ENCODE results near the gene RHOA.
"Not testable (repeated sequence)": the region's sequence is repeated elsewhere in the genome, so short reads cannot be mapped to it uniquely, and the experiment has no call there.

RHOA gene

DNA sequence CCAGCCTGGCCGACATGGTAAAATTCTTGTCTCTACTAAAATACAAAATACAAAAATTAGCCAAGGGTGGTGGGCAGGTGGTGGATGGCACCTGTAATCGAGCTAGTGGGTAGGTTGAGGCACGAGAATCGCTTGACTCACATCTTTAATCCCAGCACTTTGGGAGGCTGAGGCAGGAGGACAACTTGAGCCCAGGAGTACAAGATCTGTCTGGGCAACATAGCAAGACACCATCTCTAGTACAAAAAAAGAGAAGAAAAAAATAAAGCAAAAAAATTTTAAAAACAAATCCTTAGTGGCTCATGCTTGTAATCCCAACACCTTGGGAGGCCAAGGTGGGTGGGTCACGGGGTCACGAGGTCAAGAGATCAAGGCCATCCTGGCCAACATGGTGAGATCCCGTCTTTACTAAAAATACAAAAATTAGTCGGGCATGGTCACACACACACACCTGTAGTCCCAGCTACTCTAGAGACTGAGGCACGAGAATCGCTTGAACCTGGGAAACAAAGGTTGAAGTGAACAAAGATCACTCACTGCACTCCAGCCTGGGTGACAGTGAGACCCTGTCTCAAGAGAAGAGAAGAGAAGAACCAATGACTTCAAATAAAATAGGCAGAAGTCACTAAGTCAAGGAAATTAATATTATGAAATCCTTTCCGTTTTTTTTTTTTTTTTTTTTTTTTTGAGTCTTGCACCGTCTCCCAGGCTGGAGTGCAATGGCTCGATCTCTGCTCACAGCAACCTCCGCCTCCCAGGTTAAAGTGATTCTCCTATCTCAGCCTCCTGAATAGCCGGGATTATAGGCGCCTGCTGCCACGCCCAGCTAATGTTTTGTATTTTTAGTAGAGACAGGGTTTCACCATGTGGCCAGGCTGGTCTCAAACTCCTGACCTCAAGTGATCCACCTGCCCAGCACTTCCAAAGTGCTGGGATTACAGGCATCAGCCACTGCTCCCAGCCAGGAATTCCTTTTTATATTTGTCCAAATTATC, 4.9 kb downstream of the RHOA start:
- DNase-seq (ENCODE audit: low read depth in 1 of 2, low spot score in 1 of 2): no peak
- in situ Hi-C loops (cut with HindIII; ENCODE audit: low pct_unique_long_range_greater_than_20kb, low sequenced_read_pairs): no loop called here
- no peak for TF ChIP-seq JUND (IDR thresholded peaks at IDR 0.05; ENCODE audit: low read depth)

DNA sequence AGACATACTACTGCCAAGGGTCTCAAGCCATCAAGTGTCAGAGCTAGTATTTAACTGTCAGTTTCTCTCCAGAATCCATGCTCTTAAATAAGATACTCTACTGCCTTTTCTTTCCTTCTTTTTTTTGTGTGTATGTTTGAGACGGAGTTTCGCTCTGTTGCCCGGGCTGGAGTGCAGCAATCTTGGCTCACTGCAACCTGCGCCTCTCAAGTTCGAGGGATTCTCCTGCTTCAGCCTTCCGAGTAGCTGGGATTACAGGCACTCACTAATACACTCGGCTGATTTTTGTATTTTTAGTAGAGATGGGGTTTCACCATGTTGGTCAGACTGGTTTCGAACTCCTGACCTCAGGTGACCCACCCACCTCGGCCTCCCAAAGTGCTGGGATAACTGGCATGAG, 6.2 kb downstream of the RHOA start:
- DNase-seq (ENCODE audit: low read depth in 1 of 2, low spot score in 1 of 2); in situ Hi-C loops (cut with HindIII; ENCODE audit: low pct_unique_long_range_greater_than_20kb, low sequenced_read_pairs): not testable (repeated sequence)

DNA sequence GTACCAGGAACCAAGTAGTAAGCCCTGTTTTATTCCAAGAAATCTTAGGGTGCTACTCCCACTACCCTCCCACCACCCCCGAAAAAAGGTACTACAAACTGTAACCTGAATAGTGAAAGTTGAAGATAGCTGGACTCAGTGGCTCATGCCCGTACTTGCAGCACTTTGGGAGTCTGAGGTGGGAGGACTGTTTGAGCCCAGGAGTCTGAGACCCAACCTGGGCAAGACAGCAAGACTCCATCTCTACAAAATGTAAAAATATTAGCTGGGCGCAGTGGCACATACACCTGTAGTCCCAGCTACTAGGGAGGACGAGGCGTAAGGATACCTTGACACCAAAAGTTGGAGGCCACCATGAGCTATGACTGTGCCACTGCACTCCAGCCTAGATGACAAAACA, 7.9 kb downstream of the RHOA start:
- TF ChIP-seq JUND (IDR thresholded peaks at IDR 0.05; ENCODE audit: low read depth): no peak
- no peak for DNase-seq (ENCODE audit: low read depth in 1 of 2, low spot score in 1 of 2)
- in situ Hi-C loops (cut with HindIII; ENCODE audit: low pct_unique_long_range_greater_than_20kb, low sequenced_read_pairs): no loop called here

DNA sequence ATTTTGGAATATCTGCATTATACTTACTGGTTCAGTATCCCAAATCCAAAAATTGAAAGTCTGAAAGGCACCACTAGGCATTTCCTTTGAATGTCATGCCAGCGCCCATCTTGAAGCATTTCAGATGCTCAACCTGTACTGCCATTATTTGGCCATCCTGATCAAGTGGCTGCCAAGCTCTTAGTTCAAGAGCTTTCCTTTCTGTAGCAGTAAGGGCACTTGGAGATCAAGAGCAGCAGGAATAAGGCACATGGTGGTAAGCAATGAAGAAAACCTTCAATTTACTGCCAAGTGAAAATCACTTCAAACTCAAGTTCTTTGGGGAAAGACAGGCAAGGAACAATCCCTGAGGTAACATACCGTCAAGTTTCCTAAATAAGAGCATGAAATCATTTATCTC, 10.0 kb downstream of the RHOA start:
- no peak for TF ChIP-seq JUND (IDR thresholded peaks at IDR 0.05; ENCODE audit: low read depth)
- in situ Hi-C loops (cut with HindIII; ENCODE audit: low pct_unique_long_range_greater_than_20kb, low sequenced_read_pairs): no loop called here

DNA sequence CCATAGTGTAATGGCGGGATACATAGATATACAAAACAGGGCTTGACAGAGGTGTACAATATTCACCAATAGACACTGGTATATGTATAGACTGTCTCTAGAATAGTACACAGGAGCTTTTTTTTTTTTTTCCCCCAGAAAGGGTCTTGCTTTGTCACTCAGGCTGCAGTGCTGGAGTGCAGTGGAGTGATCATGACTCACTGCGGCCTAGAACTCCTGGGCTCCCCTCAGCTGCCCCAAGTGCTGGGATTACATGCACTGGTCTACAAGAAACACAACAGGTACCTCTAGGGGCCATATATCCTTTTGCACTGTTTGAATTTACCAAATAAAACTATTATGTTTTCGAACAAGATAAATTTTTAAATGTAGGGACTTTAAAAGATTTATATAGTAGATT, 12.3 kb downstream of the RHOA start:
- no peak for DNase-seq (ENCODE audit: low read depth in 1 of 2, low spot score in 1 of 2)
- no peak for TF ChIP-seq JUND (IDR thresholded peaks at IDR 0.05; ENCODE audit: low read depth)
- in situ Hi-C loops (cut with HindIII; ENCODE audit: low pct_unique_long_range_greater_than_20kb, low sequenced_read_pairs): no loop called here

More for the DNA sequence above, 10.0 kb downstream of the RHOA start:
- DNase-seq (ENCODE audit: low read depth in 1 of 2, low spot score in 1 of 2): no peak

DNA sequence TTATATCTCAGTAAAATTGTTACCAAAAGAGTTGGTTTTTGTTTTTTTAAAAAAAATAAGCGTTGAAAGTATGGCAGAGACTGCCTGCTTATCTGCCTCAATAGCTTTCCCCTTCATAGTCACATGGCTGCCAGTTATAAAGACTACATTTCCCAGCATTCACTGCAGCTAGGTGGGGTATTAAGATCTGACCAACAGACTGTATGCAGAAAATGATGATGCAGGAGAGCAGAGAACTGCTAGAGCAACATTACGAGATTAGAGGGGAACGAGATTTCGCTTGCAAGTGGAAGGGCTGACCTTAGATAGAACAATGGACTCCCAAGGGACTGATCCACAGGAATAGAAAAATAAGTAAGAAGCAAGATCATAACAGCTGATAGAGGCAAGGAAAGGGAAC, 14.3 kb downstream of the RHOA start:
- in situ Hi-C loops (cut with HindIII; ENCODE audit: low pct_unique_long_range_greater_than_20kb, low sequenced_read_pairs): no loop called here
- no peak for TF ChIP-seq JUND (IDR thresholded peaks at IDR 0.05; ENCODE audit: low read depth)
- peak in 1 of 2 experiments; percentile 11 for DNase-seq (ENCODE audit: low read depth in 1 of 2, low spot score in 1 of 2)

DNA sequence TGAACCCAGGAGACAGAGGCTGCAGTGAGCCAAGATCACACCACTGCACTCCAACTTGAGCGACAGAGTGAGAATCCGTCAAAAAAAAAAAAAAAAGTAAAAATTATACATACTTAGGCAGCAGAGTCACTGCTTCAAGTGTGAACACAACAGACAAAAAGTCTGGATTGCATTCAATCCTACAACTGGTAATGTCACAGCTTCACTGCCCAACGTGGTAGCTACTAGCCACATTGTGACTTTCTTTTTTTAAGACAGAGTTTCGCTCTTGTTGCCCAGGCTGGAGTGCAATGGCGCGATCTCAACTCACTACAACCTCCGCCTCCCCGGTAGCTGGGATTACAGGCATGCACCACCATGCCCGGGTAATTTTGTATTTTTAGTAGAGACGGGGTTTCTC, 20.5 kb downstream of the RHOA start:
- in situ Hi-C loops (cut with HindIII; ENCODE audit: low pct_unique_long_range_greater_than_20kb, low sequenced_read_pairs); DNase-seq (ENCODE audit: low read depth in 1 of 2, low spot score in 1 of 2): not testable (repeated sequence)

DNA sequence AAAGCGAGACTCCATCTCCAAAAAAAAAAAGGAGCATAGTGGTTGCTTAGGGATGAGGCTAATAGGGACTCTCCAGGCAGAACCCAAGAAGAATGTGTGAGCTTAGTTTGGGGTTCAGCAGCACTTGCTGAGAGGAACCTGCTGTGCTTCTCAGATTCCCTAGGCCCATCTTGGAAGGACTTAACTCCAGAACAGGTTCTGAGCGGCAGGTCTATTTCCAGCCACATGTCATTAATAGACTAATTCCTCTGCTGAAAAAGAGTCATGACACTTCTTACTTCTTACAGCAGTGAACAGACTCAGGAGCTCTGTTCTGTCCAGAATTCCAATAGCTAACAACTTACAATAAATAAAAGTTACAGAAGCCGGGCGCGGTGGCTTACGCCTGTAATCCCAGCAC, 22.5 kb downstream of the RHOA start:
- no peak for TF ChIP-seq JUND (IDR thresholded peaks at IDR 0.05; ENCODE audit: low read depth)
- in situ Hi-C loops (cut with HindIII; ENCODE audit: low pct_unique_long_range_greater_than_20kb, low sequenced_read_pairs): no loop called here
- DNase-seq (ENCODE audit: low read depth in 1 of 2, low spot score in 1 of 2): no peak

DNA sequence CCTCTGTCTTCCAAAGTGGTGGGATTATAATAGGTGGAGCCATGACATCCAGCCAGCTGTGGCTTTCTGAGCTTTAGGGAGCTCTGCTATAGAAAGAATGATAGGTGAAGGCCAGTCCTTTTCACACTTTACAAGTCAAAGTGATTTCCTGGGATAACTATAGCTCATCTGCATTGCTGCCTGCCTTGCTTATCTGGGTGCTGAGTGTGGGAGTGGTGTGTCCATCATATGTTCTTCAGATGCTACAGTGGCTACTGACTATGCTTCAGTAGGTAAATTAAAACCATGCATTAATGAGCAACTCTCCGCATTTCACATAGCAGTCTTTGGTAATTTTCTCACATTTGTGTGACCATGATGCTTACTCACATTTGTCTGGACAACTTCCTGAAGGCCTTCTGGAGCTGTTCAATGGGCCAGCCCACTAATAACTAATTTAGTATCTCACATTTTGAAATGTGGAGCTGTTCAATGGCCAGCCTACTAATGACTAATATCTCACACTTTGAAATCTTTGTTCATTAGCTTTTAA, 23.4 kb downstream of the RHOA start:
- no peak for DNase-seq (ENCODE audit: low read depth in 1 of 2, low spot score in 1 of 2)
- no peak for TF ChIP-seq JUND (IDR thresholded peaks at IDR 0.05; ENCODE audit: low read depth)
- in situ Hi-C loops (cut with HindIII; ENCODE audit: low pct_unique_long_range_greater_than_20kb, low sequenced_read_pairs): no loop called here

DNA sequence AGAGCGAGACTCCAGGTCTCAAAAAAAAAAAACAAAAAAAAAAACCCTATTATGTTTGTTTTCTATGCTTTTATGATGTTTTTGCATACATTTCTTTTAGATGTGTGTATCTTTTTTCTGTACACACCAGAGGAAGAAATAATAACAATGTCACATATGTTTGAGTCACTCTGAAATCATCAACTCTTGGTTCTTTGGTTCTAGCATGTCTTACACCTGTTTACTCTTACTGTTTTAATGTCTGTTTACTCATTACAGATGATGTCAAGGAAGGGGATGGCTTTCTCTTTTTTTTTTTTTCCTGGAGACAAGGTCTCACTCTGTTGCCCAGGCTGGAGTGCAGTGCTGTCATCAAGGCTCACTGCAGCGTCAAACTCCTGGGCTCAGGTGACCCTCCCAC, 24.1 kb downstream of the RHOA start:
- in situ Hi-C loops (cut with HindIII; ENCODE audit: low pct_unique_long_range_greater_than_20kb, low sequenced_read_pairs): no loop called here
- no peak for DNase-seq (ENCODE audit: low read depth in 1 of 2, low spot score in 1 of 2)
- TF ChIP-seq JUND (IDR thresholded peaks at IDR 0.05; ENCODE audit: low read depth): no peak

DNA sequence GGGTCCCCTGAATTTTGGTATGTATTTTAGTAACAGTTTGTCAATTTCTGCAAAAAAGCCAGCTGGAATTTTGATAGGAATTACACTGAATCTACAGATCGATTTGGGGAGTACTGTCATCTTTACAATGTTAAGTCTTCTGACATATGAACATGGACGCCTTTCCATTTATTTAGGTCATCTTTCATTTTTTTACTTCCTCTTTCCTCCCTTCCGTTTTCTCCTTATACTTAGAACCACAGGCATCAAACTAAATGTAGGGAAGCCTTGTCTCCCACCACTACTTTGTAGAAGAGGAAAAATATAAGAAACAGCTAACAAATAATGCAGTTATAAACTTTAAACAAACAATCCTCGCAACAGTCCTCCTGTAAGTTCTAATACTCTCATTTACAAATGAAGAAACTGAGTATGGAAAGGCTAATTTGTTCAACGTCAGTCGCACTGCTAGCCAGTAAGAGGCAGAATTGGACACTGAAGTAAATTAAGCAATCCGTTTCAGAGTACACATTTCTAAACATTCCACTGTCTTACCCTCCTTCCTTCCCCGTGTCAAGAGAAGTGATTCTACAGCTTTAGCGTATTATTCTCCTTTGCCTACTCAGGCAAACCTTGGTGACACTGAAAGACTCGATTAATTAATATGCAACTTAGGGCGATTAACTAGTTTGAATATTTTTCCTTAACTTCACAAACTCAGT, 25.6 kb downstream of the RHOA start:
- no peak for TF ChIP-seq JUND (IDR thresholded peaks at IDR 0.05; ENCODE audit: low read depth)
- in situ Hi-C loops (cut with HindIII; ENCODE audit: low pct_unique_long_range_greater_than_20kb, low sequenced_read_pairs): no loop called here
- DNase-seq (ENCODE audit: low read depth in 1 of 2, low spot score in 1 of 2): no peak

DNA sequence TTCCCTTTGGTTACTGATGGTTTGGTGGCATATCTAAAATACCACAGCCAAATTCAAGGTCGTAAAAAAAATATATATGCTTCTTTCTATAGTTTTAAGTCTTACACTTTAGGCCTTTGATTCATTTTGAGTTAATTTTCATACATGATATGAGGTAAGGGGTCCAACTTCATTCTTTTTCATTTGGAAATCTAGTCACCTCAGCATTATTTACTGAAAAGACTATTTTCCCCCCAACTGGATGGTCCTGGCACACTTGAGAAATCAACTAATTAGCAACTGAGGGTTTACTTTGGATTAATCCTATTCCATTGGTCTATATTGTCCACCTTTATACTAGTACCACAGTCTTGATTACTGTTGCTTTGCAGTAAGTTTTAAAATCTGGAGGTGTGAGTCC, 26.2 kb downstream of the RHOA start:
- in situ Hi-C loops (cut with HindIII; ENCODE audit: low pct_unique_long_range_greater_than_20kb, low sequenced_read_pairs): no loop called here
- TF ChIP-seq JUND (IDR thresholded peaks at IDR 0.05; ENCODE audit: low read depth): no peak
- DNase-seq (ENCODE audit: low read depth in 1 of 2, low spot score in 1 of 2): no peak

DNA sequence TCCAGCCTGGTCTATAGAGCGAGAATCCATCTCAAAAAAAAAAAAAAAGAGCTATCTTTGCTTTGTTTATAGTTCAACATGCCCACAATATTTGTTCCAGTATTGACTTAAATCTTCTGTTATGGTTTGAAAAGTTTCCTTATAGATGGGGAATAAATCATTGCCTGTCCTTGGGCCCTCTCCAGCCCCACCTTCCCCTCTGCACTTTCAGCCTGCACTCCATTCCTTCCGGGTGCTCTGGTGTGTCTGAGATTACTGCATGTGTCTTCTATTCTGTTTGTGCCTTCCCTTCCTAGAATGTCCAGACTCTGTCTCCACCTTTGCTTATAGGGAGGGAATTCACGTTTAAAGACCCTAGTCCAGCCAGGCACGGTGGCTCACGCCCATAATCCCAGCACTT, 28.4 kb downstream of the RHOA start:
- in situ Hi-C loops (cut with HindIII; ENCODE audit: low pct_unique_long_range_greater_than_20kb, low sequenced_read_pairs): no loop called here
- TF ChIP-seq JUND (IDR thresholded peaks at IDR 0.05; ENCODE audit: low read depth): no peak
- no peak for DNase-seq (ENCODE audit: low read depth in 1 of 2, low spot score in 1 of 2)
